Lower leg skin (tissue), 3 donors: ENCODE results near the gene ZNF436.

Source experiments
- POLR2A ChIP-seq, 2 donors: fragments of 450-650 bp; IDR thresholded peaks; one replicate each; pipeline ENCODE4 v1.6.1; 2016 to 2017; ENCODE audit warnings: antibody characterized with exemption in 2 of 2, mild to moderate bottlenecking in 1 of 2, moderate library complexity in 1 of 2
- TF ChIP-seq, protein P1 (sequence below), 3 donors: fragments of 450-650 bp; IDR thresholded peaks; one replicate each; pipeline ENCODE4 v1.5.1; 2016; ENCODE audit warnings: antibody characterized with exemption in 3 of 3, mild to moderate bottlenecking in 3 of 3, moderate library complexity in 2 of 3

DNA sequence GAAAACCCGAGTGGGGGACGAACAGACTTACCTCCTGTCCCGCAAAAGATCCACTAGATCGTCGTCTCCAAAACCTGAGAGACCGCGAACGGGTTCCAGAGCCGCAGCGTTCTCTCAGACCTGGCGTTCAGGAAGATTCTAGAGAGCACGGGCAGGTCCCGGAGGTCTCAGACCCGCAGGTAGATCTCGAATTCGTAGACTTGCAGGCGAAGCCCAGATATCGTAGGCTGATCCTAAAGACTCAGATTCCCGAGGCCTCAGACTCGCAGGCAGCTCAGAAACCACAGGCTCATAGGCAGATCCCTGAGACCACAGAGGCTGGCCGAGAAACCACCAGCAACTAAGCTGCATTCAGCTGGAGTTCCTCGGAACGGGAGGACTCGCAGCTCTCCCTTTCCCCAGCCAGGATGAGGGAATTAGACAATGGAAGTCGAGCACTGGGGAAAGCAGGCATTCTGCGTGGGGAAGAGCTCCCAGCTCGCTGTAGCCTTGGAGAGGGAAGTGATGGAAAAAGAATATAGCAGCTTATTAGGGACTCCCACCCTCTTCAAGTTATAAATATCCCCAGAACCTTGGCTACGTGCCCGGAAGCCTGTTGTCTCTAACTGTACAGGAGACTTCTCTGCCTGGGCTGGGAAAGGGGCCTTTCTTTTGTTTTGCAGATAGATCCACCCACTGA is at the start of gene ZNF436:
- TF ChIP-seq, protein P1, sequence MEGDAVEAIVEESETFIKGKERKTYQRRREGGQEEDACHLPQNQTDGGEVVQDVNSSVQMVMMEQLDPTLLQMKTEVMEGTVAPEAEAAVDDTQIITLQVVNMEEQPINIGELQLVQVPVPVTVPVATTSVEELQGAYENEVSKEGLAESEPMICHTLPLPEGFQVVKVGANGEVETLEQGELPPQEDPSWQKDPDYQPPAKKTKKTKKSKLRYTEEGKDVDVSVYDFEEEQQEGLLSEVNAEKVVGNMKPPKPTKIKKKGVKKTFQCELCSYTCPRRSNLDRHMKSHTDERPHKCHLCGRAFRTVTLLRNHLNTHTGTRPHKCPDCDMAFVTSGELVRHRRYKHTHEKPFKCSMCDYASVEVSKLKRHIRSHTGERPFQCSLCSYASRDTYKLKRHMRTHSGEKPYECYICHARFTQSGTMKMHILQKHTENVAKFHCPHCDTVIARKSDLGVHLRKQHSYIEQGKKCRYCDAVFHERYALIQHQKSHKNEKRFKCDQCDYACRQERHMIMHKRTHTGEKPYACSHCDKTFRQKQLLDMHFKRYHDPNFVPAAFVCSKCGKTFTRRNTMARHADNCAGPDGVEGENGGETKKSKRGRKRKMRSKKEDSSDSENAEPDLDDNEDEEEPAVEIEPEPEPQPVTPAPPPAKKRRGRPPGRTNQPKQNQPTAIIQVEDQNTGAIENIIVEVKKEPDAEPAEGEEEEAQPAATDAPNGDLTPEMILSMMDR (IDR thresholded peaks at IDR 0.05): no peak
- TF ChIP-seq POLR2A (IDR thresholded peaks at IDR 0.05): no peak
